HG03520 (cell line): ENCODE measurements around the gene C20orf173.

ENCODE experiments used
- ATAC-seq: cut with Tn5 transposase; IDR thresholded peaks from one replicate; pipeline ENCODE4 v1.9.1; 2021; ENCODE audit warnings: mild to moderate bottlenecking, moderate library complexity; ENCODE audit not compliant: unreplicated experiment

C20orf173 gene

DNA sequence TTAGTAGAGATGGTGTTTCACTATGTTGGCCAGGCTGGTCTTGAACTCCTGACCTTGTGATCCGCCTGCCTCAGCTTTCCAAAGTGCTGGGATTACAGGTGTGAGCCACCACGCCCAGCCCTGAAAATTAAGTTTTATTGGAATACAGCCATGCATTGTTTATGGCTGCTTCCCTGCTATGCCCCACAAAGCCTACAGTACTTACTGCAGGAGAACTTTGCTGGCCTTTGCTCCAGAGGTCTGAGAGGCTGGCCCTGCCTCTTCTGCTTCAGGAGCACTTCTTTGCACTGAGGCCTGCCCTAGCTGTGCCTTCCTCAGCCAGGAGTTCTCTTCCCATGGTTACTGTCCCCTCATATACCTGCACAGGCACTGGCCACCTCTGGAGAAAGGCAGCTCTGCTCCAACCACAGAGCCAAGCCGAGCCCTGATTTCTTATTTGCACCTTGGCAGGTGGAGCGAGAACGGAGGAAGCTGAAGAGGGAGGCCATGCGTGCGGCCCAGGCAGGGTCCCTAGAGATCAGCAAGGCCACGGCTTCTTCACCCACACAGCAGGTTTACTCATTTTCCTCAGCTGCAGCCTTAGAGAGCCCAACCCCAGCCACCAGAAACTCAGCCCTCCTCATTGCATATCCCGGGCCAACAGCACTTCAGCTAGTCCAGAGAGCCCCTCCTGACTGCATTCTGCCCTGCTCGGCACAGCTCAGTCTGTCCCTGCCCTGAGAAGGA is 20.8 kb downstream of the C20orf173 start:
- ATAC-seq = no peak

DNA sequence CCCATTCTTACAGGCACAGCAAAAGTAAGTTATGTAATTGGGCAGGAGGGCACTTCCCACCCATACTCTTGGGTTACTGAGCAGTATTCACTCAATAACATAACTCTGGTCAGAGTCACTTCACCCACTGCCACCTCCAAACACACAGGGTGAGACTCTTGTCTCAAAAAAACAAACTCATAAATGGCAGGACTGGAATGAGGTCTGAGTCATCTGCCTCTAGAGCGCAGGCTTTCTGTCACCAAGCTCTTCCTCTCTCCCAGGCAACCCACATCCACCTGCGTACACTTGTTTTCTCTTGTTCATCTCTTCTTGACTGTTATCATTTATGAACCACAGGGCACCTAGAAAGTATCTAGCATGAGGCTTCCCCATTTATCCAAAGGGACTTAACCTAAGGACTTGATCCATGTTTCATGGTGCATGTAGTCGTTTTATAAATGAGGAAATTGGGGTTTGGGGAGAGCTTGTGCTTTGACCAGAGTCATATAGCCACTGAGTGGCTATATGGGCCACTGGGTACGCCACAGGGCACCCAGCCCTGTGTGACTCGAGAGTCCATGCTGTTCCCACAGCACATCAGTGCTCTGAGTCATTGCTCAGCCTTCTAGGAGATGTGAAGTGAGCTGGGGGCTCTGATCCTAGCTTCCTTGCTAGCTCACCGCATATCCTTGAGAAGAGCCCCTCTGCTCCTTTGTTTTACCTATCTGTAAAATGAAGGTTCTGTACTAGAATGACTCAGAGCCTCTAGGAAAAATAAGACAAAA is 22.4 kb downstream of the C20orf173 start:
- no peak for ATAC-seq

DNA sequence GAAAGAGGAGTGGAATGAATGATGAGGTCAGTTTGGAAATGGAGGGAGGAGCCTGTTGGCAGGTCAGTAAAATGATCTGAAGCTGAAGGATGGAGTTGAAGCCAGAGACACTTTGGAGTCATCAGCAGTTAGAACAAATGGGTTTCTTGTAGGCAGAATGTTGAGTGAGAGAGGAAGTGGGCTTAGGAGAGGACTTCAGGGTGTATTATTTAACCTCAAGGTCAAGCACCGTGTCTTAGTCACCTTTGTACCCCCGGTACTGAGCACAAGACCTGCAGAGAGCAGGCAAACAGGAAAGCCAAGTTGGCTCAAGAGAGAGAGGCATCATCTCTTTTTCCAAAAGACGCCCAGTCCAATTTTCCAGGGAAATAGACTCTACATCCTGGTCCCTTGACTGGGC is 23.3 kb downstream of the C20orf173 start:
- no peak for ATAC-seq

DNA sequence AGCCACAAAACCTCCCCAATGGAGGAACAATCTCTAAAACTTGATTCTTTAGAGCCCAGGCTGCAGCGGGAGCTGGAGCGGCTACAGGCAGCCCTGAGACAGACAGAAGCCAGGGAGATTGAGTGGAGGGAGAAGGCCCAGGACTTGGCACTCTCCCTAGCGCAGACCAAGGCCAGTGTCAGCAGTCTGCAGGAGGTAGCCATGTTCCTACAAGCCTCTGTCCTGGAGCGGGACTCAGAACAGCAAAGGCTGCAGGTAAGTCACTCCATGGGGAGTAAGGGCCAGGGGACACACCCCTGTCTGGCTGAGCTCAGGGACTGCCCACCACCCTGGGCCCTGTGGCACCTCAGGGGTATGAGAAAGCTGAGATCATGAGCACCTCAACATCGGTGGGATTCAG is 24.7 kb downstream of the C20orf173 start:
- no peak for ATAC-seq

DNA sequence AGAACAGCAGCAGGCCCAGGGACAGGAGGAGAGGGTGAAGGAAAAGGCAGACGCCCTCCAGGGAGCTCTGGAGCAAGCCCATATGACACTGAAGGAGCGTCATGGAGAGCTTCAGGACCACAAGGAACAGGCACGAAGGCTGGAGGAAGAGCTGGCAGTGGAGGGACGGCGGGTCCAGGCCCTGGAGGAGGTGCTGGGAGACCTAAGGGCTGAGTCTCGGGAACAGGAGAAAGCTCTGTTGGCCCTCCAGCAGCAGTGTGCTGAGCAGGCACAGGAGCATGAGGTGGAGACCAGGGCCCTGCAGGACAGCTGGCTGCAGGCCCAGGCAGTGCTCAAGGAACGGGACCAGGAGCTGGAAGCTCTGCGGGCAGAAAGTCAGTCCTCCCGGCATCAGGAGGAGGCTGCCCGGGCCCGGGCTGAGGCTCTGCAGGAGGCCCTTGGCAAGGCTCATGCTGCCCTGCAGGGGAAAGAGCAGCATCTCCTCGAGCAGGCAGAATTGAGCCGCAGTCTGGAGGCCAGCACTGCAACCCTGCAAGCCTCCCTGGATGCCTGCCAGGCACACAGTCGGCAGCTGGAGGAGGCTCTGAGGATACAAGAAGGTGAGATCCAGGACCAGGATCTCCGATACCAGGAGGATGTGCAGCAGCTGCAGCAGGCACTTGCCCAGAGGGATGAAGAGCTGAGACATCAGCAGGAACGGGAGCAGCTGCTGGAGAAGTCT is 25.5 kb downstream of the C20orf173 start:
- ATAC-seq = no peak

DNA sequence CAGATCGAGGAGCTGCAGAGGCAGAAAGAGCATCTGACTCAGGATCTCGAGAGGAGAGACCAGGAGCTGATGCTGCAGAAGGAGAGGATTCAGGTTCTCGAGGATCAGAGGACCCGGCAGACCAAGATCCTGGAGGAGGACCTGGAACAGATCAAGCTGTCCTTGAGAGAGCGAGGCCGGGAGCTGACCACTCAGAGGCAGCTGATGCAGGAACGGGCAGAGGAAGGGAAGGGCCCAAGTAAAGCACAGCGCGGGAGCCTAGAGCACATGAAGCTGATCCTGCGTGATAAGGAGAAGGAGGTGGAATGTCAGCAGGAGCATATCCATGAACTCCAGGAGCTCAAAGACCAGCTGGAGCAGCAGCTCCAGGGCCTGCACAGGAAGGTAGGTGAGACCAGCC is 26.2 kb downstream of the C20orf173 start:
- no peak for ATAC-seq

DNA sequence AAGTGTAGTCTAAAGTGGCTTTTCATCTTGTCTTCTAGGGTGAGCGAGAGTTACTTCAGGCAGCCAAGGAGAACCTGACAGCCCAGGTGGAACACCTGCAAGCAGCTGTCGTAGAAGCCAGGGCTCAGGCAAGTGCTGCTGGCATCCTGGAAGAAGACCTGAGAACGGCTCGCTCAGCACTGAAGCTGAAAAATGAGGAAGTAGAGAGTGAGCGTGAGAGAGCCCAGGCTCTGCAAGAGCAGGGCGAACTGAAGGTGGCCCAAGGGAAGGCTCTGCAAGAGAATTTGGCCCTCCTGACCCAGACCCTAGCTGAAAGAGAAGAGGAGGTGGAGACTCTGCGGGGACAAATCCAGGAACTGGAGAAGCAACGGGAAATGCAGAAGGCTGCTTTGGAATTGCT is 27.1 kb downstream of the C20orf173 start:
- ATAC-seq = no peak

DNA sequence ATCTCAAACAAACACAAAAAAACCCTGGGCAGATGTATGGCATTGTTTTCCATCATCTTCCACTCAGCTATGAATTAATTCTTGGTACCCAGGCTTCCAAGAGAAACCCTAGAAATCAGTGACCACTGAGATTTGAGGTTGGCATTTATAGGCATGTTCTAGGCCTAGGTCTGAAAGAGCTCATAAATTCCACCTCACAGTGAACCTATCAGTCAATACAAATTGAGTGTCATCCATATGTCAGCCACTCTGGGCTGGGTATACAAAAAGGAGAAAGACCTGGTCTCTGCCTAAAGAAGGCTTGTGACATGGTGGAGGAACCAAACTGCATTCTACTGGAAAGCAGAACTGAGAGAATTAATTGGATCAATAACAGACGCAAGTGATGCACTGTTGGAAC is 30.2 kb downstream of the C20orf173 start:
- no peak for ATAC-seq

DNA sequence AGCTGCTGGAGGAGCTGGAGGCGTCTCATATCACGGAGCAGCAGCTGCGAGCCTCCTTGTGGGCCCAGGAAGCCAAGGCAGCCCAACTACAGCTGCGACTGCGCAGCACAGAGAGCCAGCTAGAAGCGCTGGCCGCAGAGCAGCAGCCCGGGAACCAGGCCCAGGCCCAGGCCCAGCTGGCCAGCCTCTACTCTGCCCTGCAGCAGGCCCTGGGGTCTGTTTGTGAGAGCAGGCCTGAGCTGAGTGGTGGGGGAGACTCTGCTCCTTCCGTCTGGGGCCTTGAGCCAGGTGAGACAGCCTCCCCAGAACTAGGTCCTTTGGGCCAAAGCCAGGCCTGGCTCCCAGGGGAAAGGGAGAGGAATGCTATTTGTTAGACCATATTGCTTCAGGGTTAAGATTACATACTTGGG is 31.7 kb downstream of the C20orf173 start:
- no peak for ATAC-seq

DNA sequence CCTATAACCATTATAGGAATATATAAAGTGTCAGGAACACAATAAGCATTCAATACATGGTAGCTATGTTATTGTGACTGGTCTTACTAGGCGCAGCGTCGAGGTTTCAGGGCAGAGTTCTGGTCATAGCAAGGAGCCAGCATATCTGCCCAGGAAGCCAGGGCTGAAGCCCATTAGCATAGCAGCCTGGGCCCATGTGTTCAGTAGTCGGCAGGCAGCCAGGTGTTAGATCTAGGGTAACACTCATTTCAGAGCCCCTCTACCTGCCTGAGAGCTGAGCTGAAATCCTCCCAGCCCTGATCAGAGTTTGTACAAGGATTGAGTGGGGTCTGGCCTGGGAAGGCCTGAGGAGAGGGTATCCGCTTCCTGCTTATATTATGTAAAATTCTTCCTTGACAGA is 32.1 kb downstream of the C20orf173 start:
- no peak for ATAC-seq

DNA sequence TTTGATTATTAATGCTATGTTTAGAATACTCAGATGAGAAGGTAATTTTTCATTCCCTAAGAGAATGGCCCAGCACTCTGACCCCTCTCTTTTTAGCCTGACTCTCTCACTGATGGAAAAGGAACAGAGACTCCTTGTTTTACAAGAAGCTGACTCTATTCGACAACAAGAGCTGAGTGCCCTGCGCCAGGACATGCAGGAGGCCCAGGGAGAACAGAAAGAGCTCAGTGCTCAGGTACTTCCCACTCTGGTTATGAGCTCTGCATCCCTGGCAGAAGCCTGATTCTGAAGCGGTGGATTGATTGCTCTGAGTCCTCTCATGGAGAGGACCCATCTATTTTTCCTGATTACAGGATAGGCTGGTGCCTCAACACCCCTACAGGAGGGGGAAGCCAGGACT is 33.0 kb downstream of the C20orf173 start:
- ATAC-seq = no peak

DNA sequence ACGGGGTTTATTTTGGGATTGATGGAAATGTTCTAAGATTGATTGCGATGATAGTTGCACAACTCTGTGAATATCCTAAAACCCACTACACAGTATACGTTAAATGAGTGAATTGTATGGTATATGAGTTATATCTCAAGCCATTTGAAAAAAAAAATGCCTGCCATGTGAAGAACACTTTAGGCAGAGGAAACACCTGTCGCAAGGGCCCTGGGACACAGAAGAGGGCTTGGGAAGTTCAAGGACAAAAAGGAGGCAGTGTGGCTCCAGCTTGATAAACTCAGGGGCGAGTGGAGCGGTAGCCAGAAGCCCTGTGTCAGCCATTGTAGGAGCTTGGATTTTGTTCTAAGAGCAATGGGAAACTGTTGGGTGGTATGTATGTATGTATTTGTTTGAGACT is 37.1 kb downstream of the C20orf173 start:
- no peak for ATAC-seq

DNA sequence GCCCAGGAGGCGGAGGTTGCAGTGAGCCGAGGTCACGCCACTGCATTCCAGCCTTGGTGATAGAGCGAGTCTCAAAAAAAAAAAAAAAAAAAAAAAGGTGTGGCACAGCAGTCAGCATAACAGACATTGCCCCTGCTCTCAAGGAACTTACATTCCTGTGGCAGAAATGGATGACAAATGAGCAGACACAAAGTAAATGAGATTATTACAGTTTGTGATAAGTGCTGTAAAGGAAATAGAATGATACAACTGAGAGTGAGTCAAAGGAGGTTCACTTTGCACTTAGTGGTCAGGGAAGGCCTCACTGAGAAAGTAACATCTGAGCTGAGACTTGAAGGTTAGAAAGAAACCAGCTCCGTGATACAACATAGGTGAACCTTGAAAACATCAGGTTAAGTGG is 37.6 kb downstream of the C20orf173 start:
- no peak for ATAC-seq

DNA sequence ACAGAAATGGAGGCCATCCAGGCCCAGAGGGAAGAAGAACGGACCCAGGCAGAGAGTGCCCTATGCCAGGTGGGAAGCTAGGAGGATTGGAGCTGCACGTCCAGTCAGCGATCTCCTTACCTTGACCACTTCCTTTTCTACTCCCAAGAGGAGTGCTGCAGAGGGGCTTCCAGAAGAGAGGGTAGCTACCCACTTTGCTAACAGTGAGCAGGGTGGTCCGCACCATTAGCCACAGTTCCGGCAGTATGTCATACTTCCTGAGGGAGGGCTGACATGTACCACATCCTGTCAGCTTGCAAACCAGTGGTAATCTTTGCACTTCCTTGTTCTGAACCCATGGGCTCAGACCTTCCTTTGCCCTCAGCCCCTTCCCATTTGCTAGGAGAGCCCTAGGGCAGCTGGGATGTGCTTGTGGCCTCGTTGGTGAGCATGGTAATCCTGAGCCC is 38.7 kb downstream of the C20orf173 start:
- ATAC-seq = peak; percentile 87

DNA sequence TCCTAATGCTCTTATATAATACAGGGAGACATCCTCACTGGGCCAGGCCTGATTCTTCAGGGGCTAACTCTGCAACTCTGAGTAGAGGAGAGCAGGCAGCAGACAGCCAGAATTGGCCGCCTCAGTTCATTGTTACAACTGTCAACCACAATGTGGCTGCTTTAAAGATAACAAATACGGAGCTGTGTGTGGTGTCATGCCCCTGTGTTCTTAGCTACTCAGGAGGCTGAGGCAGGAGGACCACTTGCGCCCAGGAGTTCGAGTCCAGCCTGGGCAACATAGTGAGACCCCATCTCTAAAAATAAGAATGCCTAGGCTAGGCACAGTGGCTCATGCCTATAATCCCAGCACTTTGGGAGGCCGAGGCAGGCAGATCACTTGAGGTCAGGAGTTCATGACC is 39.7 kb downstream of the C20orf173 start:
- ATAC-seq = no peak

DNA sequence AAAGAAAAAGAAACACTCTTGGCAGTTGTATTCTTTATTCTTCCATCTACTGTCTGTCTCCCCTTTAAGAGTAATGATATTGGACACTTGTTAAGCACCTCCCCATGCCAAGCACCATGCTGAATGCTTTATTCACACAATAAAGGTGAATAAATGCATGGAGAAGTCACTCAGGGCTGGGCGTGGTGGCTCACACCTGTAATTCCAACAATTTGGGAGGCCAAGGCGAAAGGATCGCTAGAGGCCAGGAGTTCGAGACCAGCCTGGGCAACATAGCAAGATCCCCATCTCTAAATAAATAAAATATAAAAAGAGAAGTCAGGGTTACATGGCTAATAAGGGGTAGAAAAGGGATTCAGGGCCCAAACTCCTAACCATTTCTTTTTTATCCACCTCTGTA is 42.0 kb downstream of the C20orf173 start:
- no peak for ATAC-seq

DNA sequence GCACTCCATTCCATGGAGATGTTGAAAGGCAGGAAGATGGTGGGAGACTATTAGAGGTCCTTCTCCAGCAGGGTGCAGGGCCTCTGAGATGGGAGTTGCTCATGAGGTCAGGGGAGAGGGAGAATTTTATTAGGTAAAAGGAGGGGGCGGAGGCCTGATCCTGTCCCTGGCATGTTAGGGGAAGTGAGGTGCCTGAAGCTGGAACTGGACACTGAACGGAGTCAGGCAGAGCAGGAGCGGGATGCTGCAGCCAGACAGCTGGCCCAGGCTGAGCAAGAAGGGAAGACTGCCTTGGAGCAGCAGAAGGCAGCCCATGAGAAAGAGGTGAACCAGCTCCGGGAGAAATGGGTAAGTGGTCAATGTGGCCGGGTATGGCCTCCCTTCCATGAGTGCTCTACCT is 49.7 kb downstream of the C20orf173 start:
- no peak for ATAC-seq

DNA sequence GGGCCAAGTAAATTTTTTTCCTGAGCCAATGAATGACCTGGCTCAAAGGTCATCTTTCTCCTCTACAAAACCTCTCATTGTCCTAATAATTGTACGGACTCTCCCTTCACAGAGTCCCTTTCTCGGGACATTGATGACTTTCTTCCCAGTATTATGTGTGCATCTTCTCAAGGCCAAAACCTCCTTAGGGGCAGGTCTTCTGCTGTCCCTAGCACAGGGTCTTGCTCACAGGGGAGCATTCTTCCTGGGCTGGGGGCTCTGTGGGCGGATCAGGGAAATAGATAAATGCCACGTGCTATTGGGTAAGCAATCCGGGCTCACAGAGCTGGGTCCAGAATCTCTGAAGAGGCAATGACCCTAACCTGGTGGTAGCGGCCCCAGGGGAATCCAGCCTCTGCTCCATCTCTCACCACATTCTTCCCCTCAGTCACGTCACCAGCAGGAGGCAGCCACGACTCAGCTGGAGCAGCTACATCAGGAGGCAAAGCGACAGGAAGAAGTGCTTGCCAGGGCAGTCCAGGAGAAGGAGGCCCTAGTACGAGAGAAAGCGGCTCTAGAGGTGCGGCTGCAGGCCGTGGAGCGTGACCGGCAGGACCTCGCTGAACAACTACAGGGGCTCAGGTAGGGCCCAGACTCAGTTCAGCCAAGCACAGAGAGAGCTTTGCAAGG is 50.5 kb downstream of the C20orf173 start:
- ATAC-seq = no peak
